Nephron (organoid): ENCODE data around the gene SLC38A1.

ENCODE experiments used
- H3K27ac Mint-ChIP-seq, 3 experiments: 2 replicates each; pipeline ENCODE4 v1.8.0; 2020; ENCODE audit warnings: mixed read lengths in 3 of 3, mild to moderate bottlenecking in 2 of 3, moderate library complexity in 1 of 3
- H3K27me3 Mint-ChIP-seq: 2 replicates; pipeline ENCODE4 v1.8.0; 2021; ENCODE audit warnings: low read depth, mild to moderate bottlenecking, moderate library complexity, mixed read lengths
- H3K36me3 Mint-ChIP-seq: 2 replicates; pipeline ENCODE4 v1.8.0; 2020; ENCODE audit warnings: low read depth, mixed read lengths
- H3K4me1 Mint-ChIP-seq: 2 replicates; pipeline ENCODE4 v1.8.0; 2020; ENCODE audit warnings: mixed read lengths
- H3K4me3 Mint-ChIP-seq, 3 experiments: 2 replicates each; pipeline ENCODE4 v1.8.0; 2020; ENCODE audit warnings: mild to moderate bottlenecking in 3 of 3, mixed read lengths in 3 of 3, moderate library complexity in 2 of 3
- H3K9me3 Mint-ChIP-seq: 2 replicates; pipeline ENCODE4 v1.8.0; 2020; ENCODE audit warnings: mixed read lengths
- CTCF ChIP-seq, 3 experiments: fragments of 200-600 bp; sonication (generic); IDR thresholded peaks; one replicate each; pipeline ENCODE4 v1.5.0; 2021; ENCODE audit warnings: antibody characterized with exemption in 3 of 3; ENCODE audit not compliant: unreplicated experiment in 3 of 3

Gene SLC38A1

DNA sequence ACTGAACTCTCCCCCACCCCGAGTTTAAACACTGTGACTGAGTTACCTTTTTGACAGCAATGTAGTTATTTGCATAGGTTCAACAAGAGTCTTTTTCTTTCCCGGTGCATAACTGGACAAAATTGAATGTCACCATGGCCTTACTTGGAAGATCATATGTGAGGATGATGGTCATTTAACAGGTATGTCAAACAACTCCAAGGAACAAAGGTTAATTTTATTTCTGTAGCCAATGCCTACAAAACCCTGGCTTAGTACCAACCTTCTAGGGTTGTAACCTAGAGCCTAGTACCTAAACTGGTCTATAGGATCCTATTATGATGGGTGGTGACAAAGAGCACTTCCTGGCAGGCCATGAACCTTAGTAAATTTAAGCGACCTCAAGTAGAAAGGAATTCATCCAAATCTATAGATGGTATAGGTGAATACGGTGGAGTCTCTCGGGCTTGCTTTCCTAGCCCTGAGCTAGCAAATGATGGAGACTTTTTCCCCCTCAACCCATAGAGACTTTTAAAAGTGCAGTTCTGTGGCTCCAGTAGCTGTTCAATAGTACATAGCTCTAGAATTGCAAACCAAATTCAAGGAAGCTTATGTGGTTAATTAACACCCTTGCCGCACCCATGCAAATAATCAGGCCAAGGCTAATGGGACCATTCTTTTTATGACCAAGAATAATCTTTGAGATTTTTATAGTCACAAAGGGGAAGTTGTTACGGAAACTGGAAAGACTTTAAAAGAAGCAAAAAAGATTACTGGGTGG, 89.0 kb downstream of the SLC38A1 start:
- Mint-ChIP-seq H3K27ac (no peak overlapping the region), H3K36me3 (no peaks in the 10 kb centered on the region), H3K9me3 (no peaks in the 10 kb centered on the region), H3K27me3 (no peaks in the 10 kb centered on the region), H3K4me1 (no peaks in the 10 kb centered on the region), H3K4me3 (no peak overlapping the region)
- TF ChIP-seq CTCF (IDR thresholded peaks at IDR 0.05; ENCODE audit: unreplicated experiment in 3 of 3) = no peak

GRCh38 chr12:46177837-46178608, 90.8 kb downstream of the SLC38A1 start:
- Mint-ChIP-seq H3K9me3 (no peaks in the 10 kb centered on the region), H3K4me1 (no peaks in the 10 kb centered on the region), H3K36me3 (no peaks in the 10 kb centered on the region), H3K27me3 (no peaks in the 10 kb centered on the region), H3K27ac (no peak overlapping the region), H3K4me3 (no peak overlapping the region)
- TF ChIP-seq CTCF (IDR thresholded peaks at IDR 0.05; ENCODE audit: unreplicated experiment in 3 of 3) = no peak

DNA sequence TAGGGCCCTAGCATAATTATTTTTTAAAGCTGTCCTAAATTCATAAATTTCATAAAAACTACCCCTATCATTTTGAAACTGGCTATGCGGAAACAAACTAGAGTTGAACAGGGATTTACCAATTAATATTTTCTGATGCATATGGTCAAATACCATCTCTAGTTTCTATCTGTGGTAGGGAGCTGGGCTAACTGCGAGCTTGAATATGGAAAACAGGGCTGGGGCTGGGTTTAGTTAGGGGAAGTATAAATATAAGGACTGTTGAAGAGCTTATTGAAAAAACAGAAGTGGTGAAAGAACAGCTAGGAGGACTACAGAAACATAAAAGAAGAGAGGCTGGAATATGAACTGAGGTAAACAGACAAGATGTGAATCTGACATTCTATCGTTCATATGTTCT, 91.8 kb downstream of the SLC38A1 start:
- H3K27ac Mint-ChIP-seq = no peak overlapping the region
- H3K4me1 Mint-ChIP-seq = no peaks in the 10 kb centered on the region
- H3K27me3 Mint-ChIP-seq = no peaks in the 10 kb centered on the region
- no peak for TF ChIP-seq CTCF (IDR thresholded peaks at IDR 0.05; ENCODE audit: unreplicated experiment in 3 of 3)
- H3K36me3 Mint-ChIP-seq = no peaks in the 10 kb centered on the region
- no peaks in the 10 kb centered on the region for H3K9me3 Mint-ChIP-seq
- no peak overlapping the region for H3K4me3 Mint-ChIP-seq

- Mint-ChIP-seq H3K27me3 (no peaks in the 10 kb centered on the region), H3K27ac (no peak overlapping the region), H3K4me3 (no peak overlapping the region), H3K4me1 (no peaks in the 10 kb centered on the region), H3K9me3 (no peaks in the 10 kb centered on the region), H3K36me3 (no peaks in the 10 kb centered on the region)
- no peak for TF ChIP-seq CTCF (IDR thresholded peaks at IDR 0.05; ENCODE audit: unreplicated experiment in 3 of 3)
Observed at GRCh38 chr12:46174919-46175318, 93.9 kb downstream of the SLC38A1 start.

DNA sequence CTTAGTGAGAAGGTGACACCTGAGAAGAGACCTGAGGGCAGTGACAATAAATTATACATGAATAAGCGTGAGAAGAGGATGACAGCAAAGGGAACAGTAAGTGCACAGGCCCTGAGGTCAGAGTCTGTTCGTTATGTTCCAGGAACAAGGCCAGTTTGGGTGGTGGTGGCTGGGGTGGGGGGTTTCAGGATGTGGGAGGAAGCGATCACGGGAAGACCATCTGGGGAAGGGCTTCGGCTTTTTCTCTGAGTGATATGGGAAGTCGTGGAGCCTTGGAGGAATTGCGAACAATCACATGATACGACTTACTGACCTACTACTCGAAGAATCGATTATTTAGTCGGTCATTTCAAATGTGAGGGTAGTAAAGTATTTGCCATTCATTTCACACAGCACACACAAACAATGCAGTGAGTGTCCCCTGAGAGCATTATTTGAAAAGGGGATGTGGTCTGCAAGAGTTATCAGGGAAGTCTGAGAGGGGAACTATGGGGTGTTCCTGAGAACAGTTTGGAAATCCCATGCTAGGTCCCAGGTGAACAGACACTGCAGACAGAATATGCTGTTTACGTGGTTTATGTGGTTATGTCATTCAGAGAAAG, 94.7 kb downstream of the SLC38A1 start:
- Mint-ChIP-seq H3K9me3 (no peaks in the 10 kb centered on the region), H3K27ac (no peak overlapping the region), H3K4me1 (no peaks in the 10 kb centered on the region), H3K27me3 (no peaks in the 10 kb centered on the region), H3K4me3 (no peak overlapping the region), H3K36me3 (no peaks in the 10 kb centered on the region)
- no peak for TF ChIP-seq CTCF (IDR thresholded peaks at IDR 0.05; ENCODE audit: unreplicated experiment in 3 of 3)
